ENCODE results near the gene SAMD13.

The SAMD13 gene

DNA sequence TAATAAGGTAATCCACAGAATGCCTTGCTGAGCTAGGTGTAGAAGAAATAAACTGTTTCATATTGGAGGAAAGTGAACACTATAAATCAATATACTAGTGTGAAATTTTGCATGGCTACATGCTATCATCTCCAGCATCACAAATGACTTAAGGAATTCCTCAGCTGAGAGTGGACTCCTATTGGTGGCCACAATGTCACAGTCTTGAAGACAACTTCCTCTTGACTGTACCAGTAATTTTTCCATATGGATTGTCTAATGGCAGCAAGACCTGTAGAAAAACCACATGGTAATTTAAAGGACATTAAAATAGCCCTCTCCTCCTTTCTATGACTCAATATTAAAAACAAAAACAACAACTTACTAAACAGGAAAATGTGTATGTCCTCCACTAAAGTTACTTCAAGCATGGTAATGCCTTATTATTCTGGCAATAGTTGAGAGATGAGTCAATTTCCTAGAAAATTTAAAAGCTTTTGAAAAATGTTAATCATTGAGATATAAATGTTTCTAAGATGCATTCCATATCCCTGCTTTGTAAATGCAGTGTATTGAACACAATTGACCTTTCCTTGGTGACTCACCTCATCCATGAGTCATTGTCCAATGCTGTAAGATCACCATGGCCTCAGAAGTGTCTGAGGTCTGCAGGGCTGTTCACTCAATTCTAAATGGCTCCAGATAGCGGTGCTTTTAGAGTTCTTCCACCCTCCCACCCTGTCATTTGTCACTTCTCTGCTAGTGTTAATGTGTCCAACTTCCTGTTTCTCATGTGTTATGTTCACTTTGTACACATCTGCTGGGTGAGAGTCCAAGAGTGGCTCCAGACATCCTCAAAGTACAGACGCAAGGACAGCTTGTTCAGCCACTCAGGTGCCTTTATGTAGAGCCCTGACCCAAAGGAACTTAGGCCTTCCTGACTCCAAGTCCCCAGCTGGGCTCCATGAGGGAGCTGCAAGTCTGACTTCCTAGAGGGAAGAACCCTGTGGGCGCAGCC is 64.0 kb downstream of the SAMD13 start:
- TF ChIP-seq CEBPB (IDR thresholded peaks at IDR 0.05), result no peak
- TF ChIP-seq TAF1 (IDR thresholded peaks at IDR 0.05; ENCODE audit: low read depth), result no peak
- no peak for TF ChIP-seq FOXM1 (IDR thresholded peaks at IDR 0.05; ENCODE audit: borderline replicate concordance, low read depth)
- TF ChIP-seq TCF12 (IDR thresholded peaks at IDR 0.05; ENCODE audit: low read depth), result peak; percentile 31; the same call in 1 of the 2 replicates
- TF ChIP-seq YY1 (IDR thresholded peaks at IDR 0.05; ENCODE audit: low read depth), result no peak
- TF ChIP-seq ZBTB7A (IDR thresholded peaks at IDR 0.05; ENCODE audit: low read depth), result no peak
- TF ChIP-seq EP300 (IDR thresholded peaks at IDR 0.05; ENCODE audit: borderline replicate concordance), result peak; percentile 32; the same call in 1 of the 2 replicates
- no peak for TF ChIP-seq CREB1 (IDR thresholded peaks at IDR 0.05; ENCODE audit: low read depth)
- TF ChIP-seq NFIC (IDR thresholded peaks at IDR 0.05), result no peak
- no peak for TF ChIP-seq RAD21 (IDR thresholded peaks at IDR 0.05; ENCODE audit: low read depth)
- TF ChIP-seq EGR1 (IDR thresholded peaks at IDR 0.05), result no peak
- TF ChIP-seq, protein P1, sequence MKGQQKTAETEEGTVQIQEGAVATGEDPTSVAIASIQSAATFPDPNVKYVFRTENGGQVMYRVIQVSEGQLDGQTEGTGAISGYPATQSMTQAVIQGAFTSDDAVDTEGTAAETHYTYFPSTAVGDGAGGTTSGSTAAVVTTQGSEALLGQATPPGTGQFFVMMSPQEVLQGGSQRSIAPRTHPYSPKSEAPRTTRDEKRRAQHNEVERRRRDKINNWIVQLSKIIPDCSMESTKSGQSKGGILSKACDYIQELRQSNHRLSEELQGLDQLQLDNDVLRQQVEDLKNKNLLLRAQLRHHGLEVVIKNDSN (IDR thresholded peaks at IDR 0.05), result no peak
- TF ChIP-seq, protein P2, sequence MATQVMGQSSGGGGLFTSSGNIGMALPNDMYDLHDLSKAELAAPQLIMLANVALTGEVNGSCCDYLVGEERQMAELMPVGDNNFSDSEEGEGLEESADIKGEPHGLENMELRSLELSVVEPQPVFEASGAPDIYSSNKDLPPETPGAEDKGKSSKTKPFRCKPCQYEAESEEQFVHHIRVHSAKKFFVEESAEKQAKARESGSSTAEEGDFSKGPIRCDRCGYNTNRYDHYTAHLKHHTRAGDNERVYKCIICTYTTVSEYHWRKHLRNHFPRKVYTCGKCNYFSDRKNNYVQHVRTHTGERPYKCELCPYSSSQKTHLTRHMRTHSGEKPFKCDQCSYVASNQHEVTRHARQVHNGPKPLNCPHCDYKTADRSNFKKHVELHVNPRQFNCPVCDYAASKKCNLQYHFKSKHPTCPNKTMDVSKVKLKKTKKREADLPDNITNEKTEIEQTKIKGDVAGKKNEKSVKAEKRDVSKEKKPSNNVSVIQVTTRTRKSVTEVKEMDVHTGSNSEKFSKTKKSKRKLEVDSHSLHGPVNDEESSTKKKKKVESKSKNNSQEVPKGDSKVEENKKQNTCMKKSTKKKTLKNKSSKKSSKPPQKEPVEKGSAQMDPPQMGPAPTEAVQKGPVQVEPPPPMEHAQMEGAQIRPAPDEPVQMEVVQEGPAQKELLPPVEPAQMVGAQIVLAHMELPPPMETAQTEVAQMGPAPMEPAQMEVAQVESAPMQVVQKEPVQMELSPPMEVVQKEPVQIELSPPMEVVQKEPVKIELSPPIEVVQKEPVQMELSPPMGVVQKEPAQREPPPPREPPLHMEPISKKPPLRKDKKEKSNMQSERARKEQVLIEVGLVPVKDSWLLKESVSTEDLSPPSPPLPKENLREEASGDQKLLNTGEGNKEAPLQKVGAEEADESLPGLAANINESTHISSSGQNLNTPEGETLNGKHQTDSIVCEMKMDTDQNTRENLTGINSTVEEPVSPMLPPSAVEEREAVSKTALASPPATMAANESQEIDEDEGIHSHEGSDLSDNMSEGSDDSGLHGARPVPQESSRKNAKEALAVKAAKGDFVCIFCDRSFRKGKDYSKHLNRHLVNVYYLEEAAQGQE (IDR thresholded peaks at IDR 0.05; ENCODE audit: low read depth), result no peak
- peak; percentile 60 for TF ChIP-seq TEAD4 (IDR thresholded peaks at IDR 0.05)
- TF ChIP-seq, protein P3, sequence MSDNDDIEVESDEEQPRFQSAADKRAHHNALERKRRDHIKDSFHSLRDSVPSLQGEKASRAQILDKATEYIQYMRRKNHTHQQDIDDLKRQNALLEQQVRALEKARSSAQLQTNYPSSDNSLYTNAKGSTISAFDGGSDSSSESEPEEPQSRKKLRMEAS (IDR thresholded peaks at IDR 0.05), result no peak

DNA sequence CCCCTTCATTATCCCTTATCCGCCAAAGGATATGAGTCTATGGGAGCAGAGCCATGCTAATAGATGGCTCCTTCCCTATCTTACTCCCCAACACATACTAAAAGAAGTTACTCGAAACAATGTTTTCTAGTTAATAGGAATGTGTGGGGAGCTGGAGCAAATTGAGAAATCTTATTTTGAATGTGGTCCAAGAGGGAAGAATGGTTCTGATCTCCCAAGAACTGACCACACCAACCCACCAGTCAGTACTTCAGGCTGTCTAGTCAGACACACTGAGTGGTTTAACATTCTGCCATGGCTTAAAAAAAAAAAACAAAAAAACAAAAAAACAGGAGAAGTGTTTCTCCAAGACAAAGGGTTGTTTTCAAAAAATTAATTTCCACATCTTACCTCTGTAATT is 65.3 kb downstream of the SAMD13 start:
- no peak for TF ChIP-seq TEAD4 (IDR thresholded peaks at IDR 0.05)
- no peak for TF ChIP-seq EP300 (IDR thresholded peaks at IDR 0.05; ENCODE audit: borderline replicate concordance)
- TF ChIP-seq, protein P2 (IDR thresholded peaks at IDR 0.05; ENCODE audit: low read depth), result no peak
- TF ChIP-seq CEBPB (IDR thresholded peaks at IDR 0.05), result no peak
- no peak for TF ChIP-seq NFIC (IDR thresholded peaks at IDR 0.05)
- TF ChIP-seq TCF12 (IDR thresholded peaks at IDR 0.05; ENCODE audit: low read depth), result no peak
- no peak for TF ChIP-seq TAF1 (IDR thresholded peaks at IDR 0.05; ENCODE audit: low read depth)
- TF ChIP-seq YY1 (IDR thresholded peaks at IDR 0.05; ENCODE audit: low read depth), result no peak
- TF ChIP-seq CREB1 (IDR thresholded peaks at IDR 0.05; ENCODE audit: low read depth), result no peak
- TF ChIP-seq RAD21 (IDR thresholded peaks at IDR 0.05; ENCODE audit: low read depth), result no peak
- no peak for TF ChIP-seq ZBTB7A (IDR thresholded peaks at IDR 0.05; ENCODE audit: low read depth)
- no peak for TF ChIP-seq FOXM1 (IDR thresholded peaks at IDR 0.05; ENCODE audit: borderline replicate concordance, low read depth)
- TF ChIP-seq, protein P1 (IDR thresholded peaks at IDR 0.05), result no peak
- no peak for TF ChIP-seq EGR1 (IDR thresholded peaks at IDR 0.05)
- TF ChIP-seq, protein P3 (IDR thresholded peaks at IDR 0.05), result no peak

DNA sequence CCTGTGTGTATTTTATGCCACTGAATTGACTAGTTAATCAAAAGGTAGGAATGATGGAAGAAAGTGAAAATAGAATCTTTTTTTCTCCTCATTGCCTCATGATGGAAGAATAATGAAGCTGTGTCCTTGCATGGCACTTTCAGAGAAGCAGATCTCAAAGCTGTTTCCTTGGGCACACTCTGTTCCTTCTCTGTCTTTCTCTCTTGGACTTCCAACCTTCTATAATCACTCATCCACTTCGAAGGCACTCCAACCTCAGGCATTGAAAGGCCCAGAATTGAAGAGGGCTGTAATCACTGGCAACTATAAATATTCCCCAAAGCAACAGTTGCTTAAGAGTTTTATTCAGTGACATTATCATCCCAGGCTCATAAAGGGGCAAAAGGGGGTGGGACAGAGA is 65.7 kb downstream of the SAMD13 start:
- TF ChIP-seq ZBTB7A (IDR thresholded peaks at IDR 0.05; ENCODE audit: low read depth), result no peak
- TF ChIP-seq CREB1 (IDR thresholded peaks at IDR 0.05; ENCODE audit: low read depth), result no peak
- no peak for TF ChIP-seq EP300 (IDR thresholded peaks at IDR 0.05; ENCODE audit: borderline replicate concordance)
- TF ChIP-seq NFIC (IDR thresholded peaks at IDR 0.05), result no peak
- TF ChIP-seq EGR1 (IDR thresholded peaks at IDR 0.05), result no peak

DNA sequence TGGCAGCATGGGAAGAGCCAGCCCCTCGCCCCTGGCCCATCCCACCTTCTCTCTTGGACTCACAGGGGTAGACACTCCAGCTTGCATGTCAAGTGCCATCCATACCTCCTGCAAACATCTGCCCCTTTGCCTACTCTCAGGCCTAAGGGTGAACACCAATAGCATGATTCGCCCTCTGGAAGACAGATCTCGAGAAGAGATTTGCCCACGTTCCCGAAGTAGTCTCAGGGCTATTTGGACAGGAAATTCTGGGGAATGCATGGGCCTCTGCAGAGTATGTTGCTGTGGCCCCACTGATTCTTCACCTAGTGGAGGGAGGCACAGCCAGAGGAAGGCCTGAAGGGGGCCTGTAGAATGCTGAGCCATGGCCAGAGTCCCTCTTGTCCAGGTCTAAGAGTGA is 66.9 kb downstream of the SAMD13 start:
- no peak for TF ChIP-seq TAF1 (IDR thresholded peaks at IDR 0.05; ENCODE audit: low read depth)
- no peak for TF ChIP-seq TCF12 (IDR thresholded peaks at IDR 0.05; ENCODE audit: low read depth)
- no peak for TF ChIP-seq ZBTB7A (IDR thresholded peaks at IDR 0.05; ENCODE audit: low read depth)
- no peak for TF ChIP-seq EP300 (IDR thresholded peaks at IDR 0.05; ENCODE audit: borderline replicate concordance)
- TF ChIP-seq CREB1 (IDR thresholded peaks at IDR 0.05; ENCODE audit: low read depth), result no peak
- TF ChIP-seq, protein P1 (IDR thresholded peaks at IDR 0.05), result no peak
- TF ChIP-seq FOXM1 (IDR thresholded peaks at IDR 0.05; ENCODE audit: borderline replicate concordance, low read depth), result no peak
- TF ChIP-seq TEAD4 (IDR thresholded peaks at IDR 0.05), result no peak
- TF ChIP-seq NFIC (IDR thresholded peaks at IDR 0.05), result no peak
- TF ChIP-seq, protein P3 (IDR thresholded peaks at IDR 0.05), result no peak
- TF ChIP-seq YY1 (IDR thresholded peaks at IDR 0.05; ENCODE audit: low read depth), result no peak
- no peak for TF ChIP-seq EGR1 (IDR thresholded peaks at IDR 0.05)
- TF ChIP-seq RAD21 (IDR thresholded peaks at IDR 0.05; ENCODE audit: low read depth), result no peak
- no peak for TF ChIP-seq CEBPB (IDR thresholded peaks at IDR 0.05)
- TF ChIP-seq, protein P2 (IDR thresholded peaks at IDR 0.05; ENCODE audit: low read depth), result no peak

Data from Ishikawa (cell line).